DND-41 (cell line): Measurements from ENCODE around the gene DYNLT4.
"Not testable (repeated sequence)": the region's sequence is repeated elsewhere in the genome, so short reads cannot be mapped to it uniquely, and the experiment has no call there.

Experiments
- ATAC-seq: fragments of 200-7000 bp; cut with Tn5 transposase; 3 replicates; pipeline ENCODE4 v1.9.1; 2021; ENCODE audit warnings: low read depth; ENCODE audit not compliant: insufficient read depth
- DNase-seq: peaks from one replicate; pipeline ENCODE4 v3.0.0-alpha.2; 2020
- H2AFZ ChIP-seq: 2 replicates; pipeline ENCODE4 v1.6.0; 2012; ENCODE audit warnings: low read depth, low read length
- H3K27ac ChIP-seq: 2 replicates; pipeline ENCODE4 v1.5.1; 2012; ENCODE audit warnings: low read length, inconsistent platforms
- H3K27me3 ChIP-seq: fragments of 200-600 bp; sonication (generic); 2 replicates; pipeline ENCODE4 v1.6.0; 2012; ENCODE audit warnings: low read length, mild to moderate bottlenecking, inconsistent platforms; ENCODE audit not compliant: insufficient read depth, poor library complexity
- H3K36me3 ChIP-seq: 2 replicates; pipeline ENCODE4 v1.5.1; 2012; ENCODE audit warnings: low read length, inconsistent platforms; ENCODE audit not compliant: insufficient read depth
- H3K4me1 ChIP-seq: 2 replicates; pipeline ENCODE4 v1.5.1; 2012; ENCODE audit warnings: mild to moderate bottlenecking, low read length; ENCODE audit not compliant: insufficient read depth
- H3K4me2 ChIP-seq: 2 replicates; pipeline ENCODE4 v1.6.0; 2012; ENCODE audit warnings: mild to moderate bottlenecking, moderate library complexity, low read length, inconsistent platforms; ENCODE audit not compliant: insufficient read depth
- H3K4me3 ChIP-seq, 2 experiments: fragments of 200-600 bp in 1 of 2; shearing (Covaris generic) in 1 of 2; 2 replicates each; pipeline ENCODE4 v1.5.1; 2012 to 2016; ENCODE audit warnings: inconsistent platforms in 2 of 2, low read length in 2 of 2, mild to moderate bottlenecking in 2 of 2, low read depth in 1 of 2, moderate library complexity in 1 of 2
- H3K79me2 ChIP-seq: 2 replicates; pipeline ENCODE4 v1.6.0; 2012; ENCODE audit warnings: low read length, inconsistent platforms; ENCODE audit not compliant: insufficient read depth
- H3K9ac ChIP-seq: 2 replicates; pipeline ENCODE4 v1.6.0; 2012; ENCODE audit warnings: low read depth, mild to moderate bottlenecking, inconsistent platforms, low read length, moderate library complexity
- H3K9me3 ChIP-seq: 2 replicates; pipeline ENCODE4 v1.5.1; 2012; ENCODE audit warnings: low read length, moderate library complexity, mild to moderate bottlenecking, inconsistent platforms; ENCODE audit not compliant: insufficient read depth, severe bottlenecking
- H4K20me1 ChIP-seq: 2 replicates; pipeline ENCODE4 v1.6.0; 2012; ENCODE audit warnings: low read length; ENCODE audit not compliant: insufficient read depth
- EZH2 ChIP-seq: IDR thresholded peaks from 3 replicates; pipeline ENCODE4 v1.6.1; 2012; ENCODE audit warnings: borderline replicate concordance, low read depth, mild to moderate bottlenecking, moderate library complexity, low read length, inconsistent platforms; ENCODE audit not compliant: severe bottlenecking
- TF ChIP-seq, protein P1 (sequence below): IDR thresholded peaks from 2 replicates; pipeline ENCODE4 v1.5.1; 2012; ENCODE audit warnings: borderline replicate concordance, low read length, moderate library complexity, mild to moderate bottlenecking; ENCODE audit not compliant: poor library complexity, severe bottlenecking; ENCODE audit errors: extremely low read depth

The DYNLT4 gene

DNA sequence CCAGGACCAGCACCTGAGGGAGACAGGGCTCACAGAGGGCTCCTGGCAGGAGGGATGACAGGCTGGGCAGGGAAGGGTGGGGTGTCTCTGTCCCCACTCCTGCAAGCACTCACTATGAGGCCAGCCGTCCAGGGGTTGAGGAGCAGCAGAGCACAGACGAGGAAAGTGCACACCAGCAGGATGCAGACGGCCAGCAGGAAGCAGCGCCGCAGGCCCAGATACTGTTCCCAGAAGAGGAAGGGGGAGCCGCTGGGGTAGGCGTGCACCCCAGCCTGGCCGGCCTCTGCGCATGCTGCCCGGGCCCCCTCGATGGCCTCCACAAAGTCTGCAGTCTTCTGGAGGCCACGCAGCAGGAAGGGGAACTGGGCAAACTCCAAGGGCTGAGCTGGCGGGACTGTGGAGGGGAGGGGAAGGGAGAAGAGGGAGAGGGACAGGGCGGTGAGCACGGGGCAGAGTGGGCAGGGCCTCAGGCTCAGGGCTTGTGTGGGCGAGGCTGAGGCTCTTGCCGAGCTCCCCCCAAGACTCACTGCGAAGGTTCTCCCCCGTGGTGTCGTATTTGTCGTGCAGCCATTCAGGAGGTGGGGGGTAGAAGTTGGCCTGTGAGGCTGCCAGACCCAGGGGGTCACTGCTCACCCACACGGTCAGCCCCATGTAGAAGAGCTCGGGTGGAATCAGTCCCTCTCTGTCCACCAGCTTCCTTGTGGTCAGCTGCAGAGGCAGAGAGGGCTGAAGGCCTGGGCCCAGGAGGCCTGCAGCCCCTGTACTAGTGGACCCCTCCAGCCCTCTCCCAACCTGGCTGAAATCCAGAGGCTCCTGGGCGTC is 19.4 kb upstream of the DYNLT4 start:
- Histone ChIP-seq H3K4me2 (no peak overlapping the region), H2AFZ (no peak overlapping the region), H3K4me3 (no peak overlapping the region), H4K20me1 (no peaks in the 10 kb centered on the region), H3K36me3 (no peaks in the 10 kb centered on the region), H3K27ac (no peak overlapping the region), H3K9me3 (no peaks in the 10 kb centered on the region), H3K79me2 (no peaks in the 10 kb centered on the region), H3K27me3 (no peaks in the 10 kb centered on the region), H3K9ac (no peak overlapping the region), H3K4me1 (no peaks in the 10 kb centered on the region)
- TF ChIP-seq, protein P1, sequence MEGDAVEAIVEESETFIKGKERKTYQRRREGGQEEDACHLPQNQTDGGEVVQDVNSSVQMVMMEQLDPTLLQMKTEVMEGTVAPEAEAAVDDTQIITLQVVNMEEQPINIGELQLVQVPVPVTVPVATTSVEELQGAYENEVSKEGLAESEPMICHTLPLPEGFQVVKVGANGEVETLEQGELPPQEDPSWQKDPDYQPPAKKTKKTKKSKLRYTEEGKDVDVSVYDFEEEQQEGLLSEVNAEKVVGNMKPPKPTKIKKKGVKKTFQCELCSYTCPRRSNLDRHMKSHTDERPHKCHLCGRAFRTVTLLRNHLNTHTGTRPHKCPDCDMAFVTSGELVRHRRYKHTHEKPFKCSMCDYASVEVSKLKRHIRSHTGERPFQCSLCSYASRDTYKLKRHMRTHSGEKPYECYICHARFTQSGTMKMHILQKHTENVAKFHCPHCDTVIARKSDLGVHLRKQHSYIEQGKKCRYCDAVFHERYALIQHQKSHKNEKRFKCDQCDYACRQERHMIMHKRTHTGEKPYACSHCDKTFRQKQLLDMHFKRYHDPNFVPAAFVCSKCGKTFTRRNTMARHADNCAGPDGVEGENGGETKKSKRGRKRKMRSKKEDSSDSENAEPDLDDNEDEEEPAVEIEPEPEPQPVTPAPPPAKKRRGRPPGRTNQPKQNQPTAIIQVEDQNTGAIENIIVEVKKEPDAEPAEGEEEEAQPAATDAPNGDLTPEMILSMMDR = no peak
- no peak for TF ChIP-seq EZH2
- DNase-seq (no peak), ATAC-seq (no peak)

DNA sequence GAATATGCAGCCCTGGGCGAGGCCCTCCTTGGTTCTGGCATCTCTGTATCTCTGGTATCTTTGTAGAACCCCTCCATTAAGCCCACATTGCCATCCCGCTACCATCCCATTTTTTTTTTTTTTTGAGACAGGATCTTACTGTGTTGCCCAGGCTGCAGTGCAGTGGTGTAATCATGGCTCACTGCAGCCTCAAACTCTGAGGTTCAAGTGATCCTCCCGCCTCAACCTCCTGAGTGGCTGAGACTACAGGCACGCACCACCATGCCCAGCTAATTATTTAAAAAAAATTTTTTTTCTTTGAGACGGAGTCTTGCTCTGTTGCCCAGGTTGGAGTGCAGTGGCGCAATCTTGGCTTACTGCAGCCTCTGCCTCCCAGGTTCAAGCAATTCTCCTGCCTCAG is 17.2 kb upstream of the DYNLT4 start:
- not testable (repeated sequence) for H3K27ac ChIP-seq, DNase-seq, H3K36me3 ChIP-seq, H3K27me3 ChIP-seq, H3K4me2 ChIP-seq, H3K4me3 ChIP-seq, H3K9ac ChIP-seq, H4K20me1 ChIP-seq, H2AFZ ChIP-seq, H3K79me2 ChIP-seq, ATAC-seq, H3K9me3 ChIP-seq
- peaks cover 15% of the 10 kb centered on the region for H3K4me1 ChIP-seq

DNA sequence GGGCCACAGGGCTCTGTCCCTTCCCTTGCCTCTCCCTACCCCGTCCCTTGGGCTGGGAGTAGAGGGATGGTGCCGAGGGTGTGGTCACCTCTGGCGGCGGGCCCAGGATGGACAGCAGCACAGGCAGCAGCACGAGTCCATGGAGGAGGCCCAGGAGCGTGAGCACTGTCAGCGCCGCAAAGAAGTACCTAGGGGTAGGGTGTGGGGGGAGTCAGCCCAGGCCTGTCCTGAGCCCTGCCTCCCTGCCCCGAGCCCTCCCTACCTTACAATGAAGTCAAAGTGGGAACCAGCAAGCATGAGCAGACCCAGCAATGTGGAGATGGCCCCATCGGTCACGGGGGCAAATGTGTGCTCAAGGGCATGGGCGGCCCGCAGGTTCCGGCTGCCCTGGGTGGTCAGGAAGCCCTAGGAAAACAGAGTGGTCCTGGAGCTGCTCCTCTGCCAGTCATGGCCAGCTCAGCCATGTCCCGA is 15.9 kb upstream of the DYNLT4 start:
- Histone ChIP-seq H3K27me3 (no peaks in the 10 kb centered on the region), H3K79me2 (no peaks in the 10 kb centered on the region), H3K27ac (no peak overlapping the region), H2AFZ (no peak overlapping the region), H3K4me3 (no peak overlapping the region), H4K20me1 (no peaks in the 10 kb centered on the region), H3K4me1 (peaks cover 29% of the 10 kb centered on the region), H3K9me3 (no peaks in the 10 kb centered on the region), H3K4me2 (no peak overlapping the region), H3K9ac (no peak overlapping the region), H3K36me3 (no peaks in the 10 kb centered on the region)
- TF ChIP-seq, protein P1 = no peak
- no peak for TF ChIP-seq EZH2
- ATAC-seq (no peak), DNase-seq (no peak)

DNA sequence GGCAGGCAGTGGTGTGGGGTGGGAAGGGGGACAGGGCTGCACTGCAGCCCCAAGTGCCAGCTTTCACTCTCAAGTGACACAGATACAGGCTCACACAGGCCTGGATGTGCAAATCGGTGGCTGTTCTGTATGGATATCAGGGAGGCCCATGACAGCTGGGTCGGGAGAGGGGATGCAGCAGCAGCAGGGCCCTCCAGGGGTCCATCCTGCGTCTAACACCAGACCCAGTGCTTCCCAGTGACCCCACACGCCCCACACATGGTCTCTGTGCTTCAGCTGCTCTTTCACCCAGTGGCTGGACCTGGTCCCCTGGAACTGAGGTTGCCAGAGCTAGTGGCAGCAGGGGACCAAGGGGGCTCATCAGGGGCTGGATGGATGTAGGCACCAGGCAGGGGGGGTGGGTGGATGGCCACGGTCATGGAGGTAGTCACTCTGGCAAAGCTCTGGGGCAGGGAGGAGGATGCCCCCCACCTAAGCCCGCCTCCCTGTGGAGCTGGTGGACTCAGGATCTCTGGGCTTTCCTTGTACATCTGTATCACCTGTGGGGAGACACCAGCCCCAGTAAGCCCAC is 15.1 kb upstream of the DYNLT4 start:
- H3K27ac ChIP-seq = no peak overlapping the region
- H3K79me2 ChIP-seq = no peaks in the 10 kb centered on the region
- no peak overlapping the region for H3K4me3 ChIP-seq
- DNase-seq (no peak), ATAC-seq (no peak)
- no peaks in the 10 kb centered on the region for H3K9me3 ChIP-seq
- H3K4me1 ChIP-seq = peaks cover 37% of the 10 kb centered on the region
- no peak overlapping the region for H3K9ac ChIP-seq
- no peak overlapping the region for H2AFZ ChIP-seq
- H4K20me1 ChIP-seq = no peaks in the 10 kb centered on the region
- TF ChIP-seq, protein P1 = no peak
- no peak for TF ChIP-seq EZH2
- no peaks in the 10 kb centered on the region for H3K36me3 ChIP-seq
- H3K27me3 ChIP-seq = no peaks in the 10 kb centered on the region
- no peak overlapping the region for H3K4me2 ChIP-seq
